ENCODE results near the gene CACNA2D3.
A peak's percentile ranks its signal among the peaks of the same experiment; 100 is the strongest.

Gene CACNA2D3

GRCh38 chr3:54649551-54649950, 527.2 kb downstream of the CACNA2D3 start:
- DNase-seq, result no peak

GRCh38 chr3:54653456-54654195, 531.3 kb downstream of the CACNA2D3 start:
- no peak for DNase-seq

DNA sequence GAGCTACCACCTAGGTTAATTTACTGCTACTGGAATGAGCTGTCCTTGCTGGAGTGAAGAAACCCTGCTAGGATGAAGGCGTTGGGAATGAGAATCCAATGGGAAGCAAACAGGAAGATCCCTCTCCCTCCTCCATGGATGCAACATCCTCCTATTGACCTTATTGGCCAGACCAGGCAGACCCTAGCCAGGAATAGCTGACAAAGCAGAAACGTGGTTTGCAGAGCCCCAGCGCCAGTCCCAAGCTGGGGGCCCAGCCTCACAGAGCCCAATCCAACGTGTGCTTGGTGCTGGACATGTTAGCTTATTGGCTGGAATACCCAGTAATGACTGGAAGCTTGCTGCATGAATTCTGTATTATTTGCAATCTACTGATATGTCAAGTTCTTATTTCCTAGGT, 532.4 kb downstream of the CACNA2D3 start:
- DNase-seq, result no peak

DNA sequence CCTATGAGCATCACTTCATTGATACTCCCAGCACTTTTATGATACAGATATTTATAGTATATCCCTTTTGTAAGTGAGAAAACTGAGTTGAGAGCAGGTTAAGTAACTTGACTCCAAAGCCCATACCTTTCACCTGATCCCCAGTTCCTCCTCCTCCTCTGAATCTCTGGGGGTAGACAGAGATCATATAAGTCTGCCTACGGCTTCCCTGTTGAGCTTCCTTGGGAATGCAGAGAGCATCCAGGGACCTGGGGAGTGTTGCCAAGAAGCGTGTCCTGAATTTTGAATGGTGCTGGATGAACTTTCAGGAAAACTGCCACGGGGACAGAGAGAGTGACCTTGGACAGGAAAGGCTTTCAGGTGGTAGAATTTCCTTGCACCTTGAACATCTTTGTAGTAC, 537.0 kb downstream of the CACNA2D3 start:
- DNase-seq, result no peak

DNA sequence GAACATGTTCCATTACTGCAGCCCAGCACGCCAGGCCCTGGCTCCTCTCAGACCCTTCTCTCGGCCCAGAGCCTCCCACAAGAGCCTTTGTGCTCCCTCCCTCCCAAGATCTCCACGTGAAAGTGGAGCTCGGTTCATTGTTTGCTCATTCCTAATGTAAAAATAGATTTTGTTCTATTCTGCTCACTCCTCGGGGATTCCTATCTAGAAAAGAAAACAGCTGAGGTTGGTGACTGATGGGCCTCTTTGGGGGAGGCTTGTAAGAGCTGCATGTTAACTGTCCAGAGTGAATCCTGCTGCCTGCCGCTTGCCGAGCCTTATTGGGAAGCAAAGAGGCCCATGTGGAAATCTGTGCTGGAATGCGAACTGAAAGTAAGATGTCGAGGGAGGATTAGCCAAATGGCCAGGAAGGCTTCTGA, 538.4 kb downstream of the CACNA2D3 start:
- peak; percentile 63 for DNase-seq

DNA sequence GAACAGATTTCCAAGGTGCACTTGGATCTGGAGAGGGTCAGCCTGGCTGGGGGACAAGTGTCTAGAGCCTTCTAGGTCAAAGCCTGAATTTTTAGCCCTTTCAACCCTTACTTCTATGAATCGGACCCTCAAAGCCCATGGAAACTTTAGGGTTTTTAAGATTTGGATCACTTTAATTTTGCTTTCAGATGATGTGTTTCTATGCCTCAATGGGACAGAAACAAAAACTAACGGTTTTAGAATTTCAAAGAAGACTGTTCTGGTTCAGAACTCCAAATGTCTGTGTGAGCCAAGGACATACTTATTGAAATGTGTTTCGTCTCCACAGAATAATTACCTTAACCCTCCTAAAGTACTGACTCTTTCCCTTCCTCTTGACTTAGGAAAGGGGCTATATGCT, 538.8 kb downstream of the CACNA2D3 start:
- DNase-seq, result no peak

- DNase-seq, result peak; percentile 50
These were observed 541.2 kb downstream of the CACNA2D3 start for GRCh38 chr3:54663501-54664011.

DNA sequence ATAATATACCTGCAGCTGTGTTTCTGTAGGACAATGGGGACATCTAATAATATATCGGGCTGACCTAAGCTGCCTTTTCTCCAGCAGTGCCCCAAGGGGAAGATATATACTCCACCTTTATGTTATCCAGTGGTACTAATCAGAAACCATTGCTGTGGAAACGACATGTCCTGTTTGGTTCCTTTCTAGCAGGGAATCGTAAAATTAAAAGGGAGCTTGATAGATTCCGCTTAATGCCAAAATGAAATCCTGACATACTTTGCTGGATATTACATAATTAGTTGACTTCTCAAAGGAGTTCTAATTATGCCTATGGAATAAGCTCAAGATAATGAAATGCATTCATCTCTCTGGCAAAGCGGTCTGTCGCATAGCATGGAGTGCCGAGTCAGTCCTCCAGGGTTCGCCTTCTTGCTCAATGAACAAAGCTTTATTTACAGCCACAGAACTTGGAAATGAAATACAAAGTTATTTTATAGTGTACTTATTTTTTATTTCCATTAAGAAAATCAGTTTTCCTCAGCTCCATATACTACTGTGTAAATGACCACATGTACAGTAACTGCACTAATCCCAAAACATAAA, 542.8 kb downstream of the CACNA2D3 start:
- DNase-seq, result no peak

- no peak for DNase-seq
These were observed 545.9 kb downstream of the CACNA2D3 start for GRCh38 chr3:54668236-54668635.

DNA sequence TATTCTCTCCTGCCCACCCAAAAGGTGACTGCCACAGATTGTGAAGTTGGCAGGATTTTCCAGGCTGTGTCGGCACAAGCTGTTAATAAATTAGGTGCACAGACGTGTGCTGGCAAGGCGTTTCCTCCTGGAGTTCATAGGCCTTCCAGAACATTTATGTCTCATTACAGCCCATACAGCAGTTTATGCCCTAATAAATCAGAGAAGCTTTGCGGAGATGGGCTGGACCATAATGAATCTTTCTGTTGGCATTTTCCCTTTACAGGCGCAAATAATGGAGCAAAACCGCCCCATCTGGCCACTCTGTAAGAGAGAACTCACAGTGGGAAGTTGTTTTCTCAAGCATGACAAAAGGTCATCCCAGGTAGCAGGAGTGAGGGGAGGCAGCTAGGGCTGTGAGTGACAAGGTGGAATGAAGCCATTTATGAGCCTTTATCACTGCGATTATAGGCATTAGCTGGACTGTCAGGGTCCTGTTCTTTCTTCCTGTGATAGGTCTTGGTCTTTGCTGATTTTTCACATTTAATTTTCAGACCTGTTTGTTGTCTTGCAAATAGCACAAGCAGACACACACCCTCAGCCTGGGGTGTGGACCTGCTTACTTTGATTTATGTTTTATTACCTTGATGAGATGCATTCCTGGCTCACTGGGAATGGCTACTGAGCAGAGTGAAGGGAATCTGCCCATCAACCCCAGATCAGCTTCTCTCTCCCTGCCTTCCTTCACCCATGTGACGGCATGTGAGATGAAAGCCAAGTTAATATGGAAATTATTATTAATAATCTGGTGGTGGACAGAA, 548.0 kb downstream of the CACNA2D3 start:
- no peak for DNase-seq

GRCh38 chr3:54671511-54671910, 549.2 kb downstream of the CACNA2D3 start:
- no peak for DNase-seq

DNA sequence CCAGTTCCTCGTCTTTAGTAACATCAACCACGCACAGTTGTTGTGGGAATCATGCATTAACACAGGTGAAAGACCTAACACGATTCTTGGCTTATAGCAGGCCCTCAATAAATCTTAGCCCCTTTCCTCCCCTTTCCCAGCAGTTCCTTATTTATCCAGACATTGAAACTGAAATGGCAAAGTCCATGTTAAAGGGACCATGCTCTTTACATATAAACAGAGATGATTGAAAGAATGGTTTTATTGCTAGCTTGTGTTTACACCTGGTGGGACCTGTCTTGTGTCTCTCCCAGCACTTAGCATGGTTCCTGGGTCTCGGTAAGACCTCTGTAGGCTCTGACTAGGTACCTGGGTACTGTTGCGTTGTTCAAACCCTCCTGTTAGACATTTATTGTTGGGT, 553.7 kb downstream of the CACNA2D3 start:
- DNase-seq, result no peak

GRCh38 chr3:54681706-54682105, 559.4 kb downstream of the CACNA2D3 start:
- no peak for DNase-seq

GRCh38 chr3:54685213-54685612, 562.9 kb downstream of the CACNA2D3 start:
- no peak for DNase-seq

- DNase-seq, result peak; percentile 36
These were observed 569.0 kb downstream of the CACNA2D3 start for GRCh38 chr3:54691289-54691771.

- DNase-seq, result no peak
These were observed 574.0 kb downstream of the CACNA2D3 start for GRCh38 chr3:54696313-54696712.

GRCh38 chr3:54698054-54698453, 575.7 kb downstream of the CACNA2D3 start:
- DNase-seq, result no peak

DNA sequence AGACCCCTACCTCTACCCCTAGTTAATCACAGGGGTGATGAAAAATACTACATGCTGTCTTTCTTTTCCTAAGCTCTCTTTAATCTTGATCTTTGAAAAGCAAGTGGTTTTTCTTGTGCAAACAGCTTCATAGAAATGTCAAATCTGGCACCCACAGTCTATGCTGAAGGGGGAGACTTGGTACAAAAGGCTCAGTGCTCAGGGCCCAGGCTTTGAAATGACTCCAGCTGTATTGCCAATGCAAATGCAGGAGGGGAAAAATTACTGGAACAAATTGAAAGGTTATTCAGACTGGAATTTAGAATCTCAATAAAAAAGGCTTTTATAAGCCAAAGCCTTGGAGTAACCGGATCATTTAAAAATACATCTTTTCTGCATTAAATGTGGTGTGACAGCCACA, 581.6 kb downstream of the CACNA2D3 start:
- DNase-seq, result no peak

DNA sequence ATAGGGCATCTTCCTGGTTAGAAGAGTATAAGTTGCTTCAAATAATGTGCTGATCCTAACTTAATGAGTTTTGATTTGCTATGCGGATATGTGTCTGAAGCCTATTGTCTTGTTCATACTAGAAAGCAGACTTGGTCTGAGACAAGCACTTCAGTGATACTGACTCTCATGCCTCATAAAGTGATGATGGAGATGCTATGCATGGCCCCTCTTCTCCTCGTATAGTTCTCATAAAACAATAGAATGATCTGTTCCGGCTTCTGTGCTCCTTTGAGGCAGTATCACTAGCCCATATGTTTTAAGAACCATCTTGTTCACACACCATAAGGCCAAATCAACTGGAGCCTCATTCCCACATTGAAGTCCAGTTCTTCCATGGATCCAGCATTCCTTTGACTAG, 583.4 kb downstream of the CACNA2D3 start:
- no peak for DNase-seq

GRCh38 chr3:54706738-54707137, 584.4 kb downstream of the CACNA2D3 start:
- no peak for DNase-seq

DNA sequence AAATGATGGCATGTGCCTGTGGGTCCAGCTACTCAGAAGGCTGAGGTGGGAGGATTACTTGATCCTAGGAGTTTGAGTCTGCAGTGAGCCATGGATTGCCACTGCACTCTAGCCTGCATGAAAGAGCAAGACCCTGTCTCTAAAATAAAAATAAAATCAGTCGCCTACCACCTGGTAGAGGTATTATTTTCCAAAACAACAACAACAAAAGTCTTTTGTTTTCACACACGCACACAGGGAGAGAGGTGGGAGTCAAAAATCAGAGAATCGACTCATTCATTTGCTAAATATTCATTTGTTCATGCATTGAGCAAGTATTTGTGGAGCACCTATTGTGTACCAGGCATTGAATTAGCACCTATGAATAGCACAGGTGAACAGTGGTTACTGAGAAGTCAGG, 587.4 kb downstream of the CACNA2D3 start:
- DNase-seq, result no peak

- no peak for DNase-seq
These were observed 588.6 kb downstream of the CACNA2D3 start for GRCh38 chr3:54710954-54711353.

- peak; percentile 30 for DNase-seq
These were observed 590.2 kb downstream of the CACNA2D3 start for GRCh38 chr3:54712539-54712938.

- DNase-seq, result no peak
These were observed 590.7 kb downstream of the CACNA2D3 start for GRCh38 chr3:54713031-54713430.

Measured in fibroblast of skin of right biceps (primary cell).